HG03064 (cell line): ENCODE measurements around the gene ZC3H12D.

ENCODE experiments used
- ATAC-seq: cut with Tn5 transposase; IDR thresholded peaks from one replicate; pipeline ENCODE4 v1.9.1; 2021; ENCODE audit warnings: low read depth; ENCODE audit not compliant: unreplicated experiment

The ZC3H12D gene

DNA sequence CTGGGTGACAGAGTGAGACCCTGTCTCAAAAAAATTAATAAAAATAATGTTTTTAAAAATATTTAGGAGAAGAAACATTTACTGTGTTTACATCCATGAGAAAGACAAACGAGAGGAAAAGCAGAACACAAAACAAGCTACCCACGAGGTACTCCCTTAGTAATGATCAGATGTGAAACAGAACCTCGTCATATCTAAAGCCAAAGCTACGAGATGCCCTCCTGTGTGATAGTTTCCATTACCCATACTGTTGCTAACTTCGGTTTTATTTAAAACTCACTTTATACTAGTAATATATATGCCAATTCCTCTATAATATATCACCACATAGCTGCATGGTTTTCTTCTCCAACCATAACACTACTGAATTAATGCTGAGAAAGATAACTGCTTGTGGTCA, 63.7 kb downstream of the ZC3H12D start:
- ATAC-seq = no peak

DNA sequence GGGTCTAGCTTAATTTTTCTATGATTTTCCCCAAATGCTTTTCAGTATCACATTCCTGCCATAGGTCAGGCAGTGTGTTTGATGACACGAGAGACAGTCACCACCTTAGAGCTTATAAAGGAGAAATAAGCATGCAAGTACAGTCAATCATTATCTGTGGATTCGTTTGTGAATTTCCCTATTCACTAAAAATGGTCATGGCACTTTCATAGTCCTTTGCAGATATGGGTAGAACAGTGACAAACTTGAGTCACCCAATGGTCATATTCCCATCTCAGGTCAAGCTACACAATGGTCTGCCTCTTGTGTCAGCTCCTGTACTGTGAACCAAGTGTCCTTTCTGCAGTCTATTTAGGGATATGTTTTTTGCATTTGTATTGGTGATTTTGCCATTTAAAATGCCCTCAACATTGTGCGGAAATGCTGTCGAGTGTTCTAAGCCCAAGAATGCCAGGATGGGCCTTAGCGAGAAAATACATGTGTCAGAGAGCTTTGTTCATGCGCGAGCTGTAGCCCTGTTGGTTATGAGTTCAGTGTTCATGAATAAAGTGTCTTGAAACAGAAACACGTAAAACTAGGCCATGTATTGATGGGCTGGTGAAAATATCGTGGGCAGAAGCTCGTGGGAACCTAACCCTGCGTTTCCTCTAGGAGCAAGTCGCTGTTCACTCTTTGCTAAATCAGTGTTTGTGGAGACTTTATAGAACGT, 65.0 kb downstream of the ZC3H12D start:
- ATAC-seq = no peak

DNA sequence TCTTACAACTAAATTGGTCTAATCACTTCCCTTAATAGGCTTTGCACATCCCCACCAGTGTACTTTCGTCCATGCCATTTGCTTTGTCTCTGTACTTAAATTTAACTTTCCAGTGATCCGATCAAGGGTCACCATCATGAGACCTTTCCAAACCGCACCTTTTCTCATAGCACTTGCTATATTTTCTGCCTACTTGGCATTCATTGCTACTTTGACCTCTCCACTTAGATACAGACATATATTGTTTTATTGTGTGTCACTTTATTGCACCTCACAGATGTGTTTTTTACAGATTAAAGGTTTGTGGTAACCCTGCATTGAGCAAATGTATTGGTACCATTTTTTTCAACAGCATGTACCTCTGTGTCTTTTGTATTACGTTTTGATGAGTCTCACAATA, 70.0 kb downstream of the ZC3H12D start:
- ATAC-seq = no peak

GRCh38 chr6:149414009-149414408, 70.8 kb downstream of the ZC3H12D start:
- ATAC-seq = no peak

- ATAC-seq = no peak
Measured at GRCh38 chr6:149410557-149410956, 74.3 kb downstream of the ZC3H12D start.

DNA sequence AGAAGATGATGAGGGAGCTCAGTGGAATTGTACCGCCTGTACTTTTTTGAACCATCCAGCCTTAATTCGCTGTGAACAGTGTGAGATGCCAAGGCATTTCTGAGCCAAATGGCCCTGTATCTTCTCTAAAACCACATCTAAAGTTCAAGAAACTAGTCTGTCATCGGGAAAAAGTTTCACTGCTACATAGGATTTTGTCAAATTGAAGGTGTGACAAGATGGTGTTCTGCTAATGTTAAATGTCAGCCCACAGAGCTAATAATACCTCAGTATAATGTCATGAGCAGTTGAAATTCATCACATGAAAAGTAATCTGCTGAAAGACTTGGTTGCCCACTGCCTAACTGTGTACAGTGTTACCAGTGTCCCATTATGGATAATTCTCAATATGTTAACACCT, 75.2 kb downstream of the ZC3H12D start:
- no peak for ATAC-seq

GRCh38 chr6:149405823-149406765, 78.7 kb downstream of the ZC3H12D start:
- no peak for ATAC-seq

GRCh38 chr6:149403534-149403933, 81.3 kb downstream of the ZC3H12D start:
- ATAC-seq = no peak

DNA sequence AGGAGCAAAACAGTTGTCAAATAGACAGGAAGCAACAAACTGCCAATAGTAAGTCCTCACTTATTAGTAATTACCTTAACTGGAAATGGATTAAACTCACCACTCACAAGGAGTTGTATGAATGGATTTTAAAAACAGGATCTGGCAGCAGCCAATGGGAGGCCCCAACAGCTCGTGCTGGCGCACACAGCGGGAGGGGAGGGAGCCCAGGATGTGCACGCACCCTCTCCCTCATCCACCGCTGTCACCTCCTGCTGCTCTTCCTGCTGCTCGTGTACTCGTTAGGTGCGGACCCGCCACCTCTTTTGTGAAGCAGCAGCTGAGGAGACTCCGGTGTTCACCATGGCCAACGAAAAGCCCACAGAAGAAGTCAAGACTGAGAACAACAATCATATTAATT, 84.8 kb downstream of the ZC3H12D start, which contains the start of gene SUMO4:
Gene SUMO4, plus strand, starts transcription at position 213 of the 400 bp plus-strand sequence. Its CDS starts 130 bp downstream, at position 343.
- ATAC-seq = no peak

GRCh38 chr6:149397384-149397783, 87.4 kb downstream of the ZC3H12D start:
- ATAC-seq = no peak
